ENCODE measurements around the gene MGAM2. TPM values are rescaled to one million over a fixed set of nuclear protein-coding genes. Genes with fewer than 3 reads are reported as not detected.

MGAM2 gene
- total and polyA plus RNA-seq, 2 of the 4 experiments (the other 2 are of a cell fraction), result not detected

DNA sequence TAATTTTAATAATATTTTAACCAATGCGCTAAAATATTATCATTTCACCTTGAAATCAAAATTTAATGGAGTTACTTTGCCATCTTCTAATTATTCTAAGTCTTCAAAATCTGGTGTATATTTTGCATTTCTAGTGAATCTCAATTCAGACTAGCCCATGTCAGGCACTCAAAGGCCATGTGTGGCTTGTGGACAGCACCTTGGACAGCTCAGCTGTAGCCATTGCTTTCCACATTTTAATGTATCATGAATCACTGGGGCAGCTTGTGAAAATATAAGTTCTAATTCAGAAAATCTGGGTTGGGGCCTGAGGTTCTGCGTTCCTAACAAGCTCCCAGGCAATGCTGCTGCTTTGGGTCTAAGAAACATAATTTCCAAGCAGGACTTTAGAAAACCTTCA lies 57.2 kb downstream of the MGAM2 start:
- Histone ChIP-seq H2BK5ac (ENCODE audit: low read depth, low read length, poor library complexity, severe bottlenecking) (no peak overlapping the region), H2BK15ac (ENCODE audit: low read depth, low read length) (no peak overlapping the region), H3K4me1 (ENCODE audit: control insufficient read depth, insufficient read depth, low read length) (no peaks in the 10 kb centered on the region), H3K9ac (ENCODE audit: low read depth, low read length) (no peak overlapping the region), H3K27me3 (ENCODE audit: control insufficient read depth, insufficient read depth, low read length) (no peaks in the 10 kb centered on the region), H4K20me1 (ENCODE audit: insufficient read depth, low read length) (no peaks in the 10 kb centered on the region), H3K18ac (ENCODE audit: low read depth, low read length) (no peak overlapping the region), H3K9me1 (ENCODE audit: insufficient read depth, low read length) (no peaks in the 10 kb centered on the region), H3K4me3 (ENCODE audit: insufficient read depth, low read depth, low read length) (no peak overlapping the region), H2BK20ac (ENCODE audit: low read depth, low read length) (no peak overlapping the region), H3K36me3 (ENCODE audit: control insufficient read depth, insufficient read depth, low read length) (no peaks in the 10 kb centered on the region), H3K14ac (replicated peaks; ENCODE audit: low read depth, low read length) (no peak overlapping the region), H4K91ac (ENCODE audit: insufficient read depth, low read depth, low read length) (no peak overlapping the region), H3K79me1 (ENCODE audit: low read depth in 1 of 2, low read length in 2 of 2) (no peaks in the 10 kb centered on the region), H4K8ac (ENCODE audit: low read depth in 2 of 2, low read length in 2 of 2) (no peak overlapping the region), H2AK5ac (ENCODE audit: low read depth, low read length) (no peak overlapping the region), H3K4me2 (ENCODE audit: low read depth, low read length) (no peak overlapping the region), H3K4ac (ENCODE audit: low read depth, low read length) (no peak overlapping the region), H2AK9ac (replicated peaks; ENCODE audit: low read depth, low read length, poor library complexity) (no peak overlapping the region), H4K5ac (ENCODE audit: low read depth, low read length) (no peak overlapping the region), H3K27ac (ENCODE audit: insufficient read depth, low read length) (no peak overlapping the region), H2AFZ (replicated peaks; ENCODE audit: low read length, poor library complexity) (no peak overlapping the region), H3K23ac (ENCODE audit: low read depth, low read length) (no peak overlapping the region), H3K9me3 (ENCODE audit: control insufficient read depth, insufficient read depth, low read length) (peaks cover 19% of the 10 kb centered on the region), H3K56ac (ENCODE audit: extremely low read depth, insufficient read depth, low read length) (no peak overlapping the region), H2BK120ac (ENCODE audit: low read depth, low read length) (no peak overlapping the region)
- WGBS, 2 experiments (ENCODE audit: extremely low coverage in 2 of 2, insufficient read length in 1 of 2), result no CpG with 5 or more reads among the region's 2 CpGs
- dilution Hi-C loops (cut with HindIII; ENCODE audit: low sequenced_read_pairs, unreplicated experiment) (no loop called here), intact Hi-C loops (cut with micrococcal nuclease) (no loop called here), in situ Hi-C loops (cut with MboI; ENCODE audit: low sequenced_read_pairs) (no loop called here)
- ATAC-seq (ENCODE audit: low read depth), result no peak
- DNase-seq, result no peak
- TF ChIP-seq RCOR1 (IDR thresholded peaks at IDR 0.05; ENCODE audit: insufficient replicate concordance, low read length) (no peak), RFX5 (IDR thresholded peaks at IDR 0.05; ENCODE audit: low read depth, low read length) (no peak), CHD1 (IDR thresholded peaks at IDR 0.05; ENCODE audit: low read depth, low read length) (no peak)
- ChIA-PET POLR2A (ENCODE audit: unreplicated experiment) (no interaction called here), CTCF (no interaction called here)
- BruUV-seq (replicated peaks), result no TSS peak

All from IMR-90 (cell line).